Stimulated activated CD8-positive, alpha-beta memory T cell treated with anti-CD3 and anti-CD28 coated beads, Interleukin-12 subunit alpha, Interleukin-12 subunit beta, amount 100 ng/mL, for 24 hours (primary cell): ENCODE measurements around the gene FAN1.

Experiments used
- DNase-seq: peaks from one replicate; pipeline ENCODE4 v3.0.0-alpha.2; 2020; ENCODE audit errors: extremely low read depth

FAN1 gene

DNA sequence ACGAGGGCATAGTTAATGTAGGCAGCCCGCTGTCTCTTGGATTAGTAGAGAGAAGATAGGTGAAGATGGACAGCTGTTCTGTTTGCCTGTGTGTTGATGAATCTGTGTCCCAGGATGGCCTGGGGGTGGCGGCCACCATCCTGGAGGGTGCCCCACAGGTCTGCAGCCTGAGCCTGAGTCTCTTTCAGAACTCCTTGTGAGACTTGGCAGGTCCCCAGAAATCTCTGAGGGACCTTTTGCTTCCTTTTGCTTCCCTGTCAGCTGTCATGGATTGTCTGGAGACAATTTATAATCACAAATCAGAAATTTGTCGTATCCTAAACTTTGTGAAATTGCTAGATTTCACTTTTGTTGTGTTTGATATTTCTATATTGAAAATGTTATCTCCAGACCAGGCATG, 17.4 kb downstream of the FAN1 start:
- no peak for DNase-seq

DNA sequence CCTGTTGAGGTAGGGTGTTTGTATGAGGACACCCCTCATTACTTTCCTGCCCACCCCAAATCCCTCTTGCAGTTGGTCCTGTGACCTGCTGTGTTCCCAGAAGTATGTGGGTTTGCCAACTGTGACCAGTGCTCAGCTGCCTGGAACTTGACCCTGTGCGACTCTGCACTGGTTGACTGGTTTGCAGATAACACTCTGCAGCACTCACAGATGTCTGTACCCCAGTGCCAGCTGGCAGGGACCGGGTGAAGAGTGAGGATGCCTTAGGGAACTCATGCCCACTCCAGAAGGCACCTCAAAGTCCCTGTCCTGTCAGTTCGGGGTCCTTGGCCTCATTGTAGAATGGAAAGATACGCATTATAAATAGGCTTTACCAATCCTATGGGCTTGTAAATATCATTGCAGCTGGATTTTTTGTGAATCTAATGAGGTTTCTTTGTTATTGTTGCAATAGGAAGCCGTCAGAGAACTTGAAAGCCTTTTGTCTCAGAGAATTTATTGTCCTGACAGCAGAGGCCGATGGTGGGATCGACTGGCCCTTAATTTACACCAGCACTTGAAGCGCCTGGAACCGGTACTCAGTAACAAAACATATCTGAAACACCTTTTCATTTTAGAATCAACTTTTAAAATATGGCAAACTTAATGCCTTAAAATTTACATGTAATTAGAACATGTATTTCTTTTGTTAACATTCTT, 18.2 kb downstream of the FAN1 start:
- no peak for DNase-seq

DNA sequence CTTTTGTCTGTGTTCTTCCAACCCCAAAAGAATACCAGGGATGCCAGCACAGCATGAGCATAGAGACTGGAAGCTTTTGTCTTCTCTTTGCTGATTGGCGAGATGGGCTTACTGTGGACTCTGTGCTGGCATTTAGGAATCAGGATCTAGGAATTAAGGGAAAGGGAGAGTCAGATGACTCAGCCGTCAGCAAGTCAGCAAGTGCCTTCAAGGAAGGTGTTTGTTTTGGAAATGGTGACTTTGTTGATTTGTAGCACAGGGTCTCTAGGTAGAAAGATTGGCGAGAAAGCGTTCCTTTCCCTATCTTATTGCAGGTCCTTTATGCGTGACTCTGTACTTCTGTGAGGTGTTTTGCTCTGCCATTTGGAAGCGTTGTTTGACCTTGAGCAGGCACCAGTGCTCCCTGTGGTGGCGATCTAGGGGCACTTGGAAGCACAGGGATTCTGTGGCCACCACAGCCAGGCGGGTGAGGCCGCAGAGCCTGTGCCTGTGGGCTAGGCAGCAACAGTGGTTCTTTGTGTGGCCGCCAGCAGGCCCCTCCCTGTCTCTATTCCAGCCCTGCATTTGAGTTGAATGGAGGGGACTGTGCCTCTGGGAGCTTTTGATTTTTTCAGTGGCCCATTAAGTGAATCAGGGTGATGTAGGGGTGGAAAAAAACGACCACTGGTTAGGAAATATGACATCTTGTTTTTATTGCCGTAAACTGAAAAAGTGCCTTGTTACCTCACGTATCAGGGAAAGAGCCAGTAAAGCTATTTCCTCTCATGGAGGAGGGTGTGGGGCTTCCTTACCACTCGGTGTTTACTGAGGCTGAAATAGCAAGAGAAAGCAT, 19.0 kb downstream of the FAN1 start:
- DNase-seq, result no peak

DNA sequence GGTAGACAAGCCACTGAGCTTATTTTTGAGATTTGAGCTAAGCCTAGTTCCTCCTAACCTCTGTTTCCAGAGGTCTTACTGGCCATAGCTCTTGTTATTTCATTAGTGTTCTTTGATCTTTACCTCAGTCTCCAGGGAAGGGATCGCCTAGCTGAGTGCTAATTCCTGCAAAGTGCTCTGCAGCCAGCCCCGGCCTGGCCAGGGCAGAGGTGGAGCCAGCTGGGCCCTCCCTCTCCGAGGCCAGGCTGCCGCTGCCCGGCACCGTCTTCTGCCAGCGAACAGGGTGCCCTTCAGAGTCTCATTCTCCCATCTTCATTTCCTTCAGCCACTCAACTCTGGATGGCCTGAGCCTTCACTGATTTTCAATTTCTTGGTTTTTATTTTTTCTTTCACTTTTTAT, 19.7 kb downstream of the FAN1 start:
- DNase-seq, result no peak

DNA sequence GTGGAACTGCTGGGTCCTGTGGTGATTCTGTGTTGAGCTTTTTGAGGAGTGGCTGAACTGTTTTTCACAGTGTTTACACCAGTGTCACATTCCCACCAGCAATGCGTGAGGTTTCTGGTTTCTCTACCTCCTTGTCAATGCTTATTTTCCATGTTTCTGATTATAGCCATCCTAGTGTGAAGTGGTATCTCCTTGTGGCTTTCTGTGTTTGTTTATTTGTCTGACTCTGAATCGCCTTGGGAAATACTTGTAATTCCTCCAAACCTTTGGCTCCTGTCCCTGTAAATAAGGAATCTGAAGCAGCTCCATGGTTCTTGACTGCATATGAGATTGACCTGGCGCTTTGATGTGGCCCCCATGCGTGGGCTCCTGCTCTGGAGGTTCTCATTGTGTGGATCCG, 20.6 kb downstream of the FAN1 start:
- DNase-seq, result no peak

DNA sequence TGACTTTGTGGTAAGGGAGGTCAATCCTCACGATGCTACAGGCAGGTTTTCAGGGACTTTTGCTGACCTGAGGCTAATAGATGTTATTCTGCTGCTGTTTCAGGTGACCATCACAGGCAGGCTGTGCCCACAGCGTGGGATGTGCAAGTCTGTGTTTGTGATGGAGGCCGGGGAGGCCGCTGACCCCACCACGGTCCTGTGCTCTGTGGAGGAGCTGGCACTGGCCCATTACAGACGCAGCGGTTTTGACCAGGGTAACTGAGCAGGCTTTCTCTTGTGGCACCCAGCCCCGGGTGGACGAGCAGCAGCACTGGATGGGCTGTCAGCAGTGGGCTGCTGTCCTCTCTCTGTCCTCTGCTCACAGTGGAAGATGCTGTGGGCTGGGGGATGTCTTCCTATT, 22.0 kb downstream of the FAN1 start:
- DNase-seq, result no peak

DNA sequence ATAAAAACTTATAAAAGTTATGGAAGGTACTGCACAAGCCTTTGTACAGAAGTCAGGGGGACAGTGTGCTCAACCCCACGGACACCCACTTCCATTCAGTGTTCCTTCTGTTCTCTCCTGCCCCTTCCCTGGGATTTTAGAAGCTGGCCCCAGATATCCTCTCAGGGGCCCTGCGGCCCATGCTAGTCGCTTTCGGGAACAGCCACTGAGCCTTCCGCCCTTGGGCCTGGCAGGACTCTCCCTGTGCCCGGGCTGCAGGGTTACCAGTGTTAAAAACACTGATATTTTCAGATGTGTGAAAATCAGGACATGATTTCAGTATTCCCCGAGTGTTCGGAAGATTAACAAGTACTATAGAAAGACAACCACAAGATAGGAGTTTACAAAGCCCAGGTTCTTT, 22.4 kb downstream of the FAN1 start:
- no peak for DNase-seq

DNA sequence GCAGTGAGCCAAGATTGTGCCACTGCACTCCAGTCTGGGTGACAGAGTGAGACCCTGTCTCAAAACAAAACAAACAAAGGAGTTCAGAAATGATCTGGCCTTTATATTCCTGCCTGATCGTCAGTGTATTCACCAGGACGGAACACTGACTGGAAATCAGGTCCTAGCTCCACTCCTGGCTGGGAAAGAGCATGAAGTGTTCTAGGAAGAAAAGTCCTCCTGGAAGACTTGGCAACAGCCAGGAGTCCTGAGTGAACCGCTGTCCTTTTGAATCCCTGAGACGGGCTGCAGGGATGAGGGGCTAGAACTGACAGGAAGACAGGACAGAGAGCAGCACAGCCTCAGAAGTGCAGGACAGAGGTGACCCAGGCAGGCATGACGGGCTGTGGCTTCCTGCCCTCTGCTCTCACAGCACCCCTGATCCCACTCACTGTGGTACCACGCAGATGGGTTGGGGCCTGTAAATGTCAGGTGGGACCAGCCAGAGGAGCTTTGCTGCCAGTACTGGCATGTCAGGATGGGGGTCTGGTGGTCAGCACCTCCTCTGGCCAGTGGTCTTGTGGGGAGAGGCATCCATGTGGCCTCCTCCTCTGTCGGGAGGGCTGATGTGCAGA, 23.5 kb downstream of the FAN1 start:
- no peak for DNase-seq

DNA sequence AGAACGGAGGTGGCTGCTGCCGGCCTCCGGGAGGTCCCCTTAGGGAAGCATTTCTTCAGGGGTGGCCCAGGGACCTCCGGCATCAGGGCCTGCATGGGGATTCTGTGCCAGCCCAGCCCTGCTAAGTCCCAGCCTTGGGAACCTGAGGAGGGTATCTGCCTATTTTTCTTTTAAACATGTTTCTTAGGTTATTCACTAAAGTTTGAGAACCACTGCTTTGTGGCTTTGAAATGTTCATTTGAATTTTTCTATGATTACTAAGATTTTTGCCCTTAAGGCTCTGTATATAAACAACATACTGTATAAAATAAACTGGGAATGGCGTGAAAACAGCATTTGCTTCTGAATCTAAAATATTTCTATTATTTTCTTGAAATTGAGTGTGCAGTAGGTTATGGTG, 24.4 kb downstream of the FAN1 start:
- DNase-seq, result no peak

DNA sequence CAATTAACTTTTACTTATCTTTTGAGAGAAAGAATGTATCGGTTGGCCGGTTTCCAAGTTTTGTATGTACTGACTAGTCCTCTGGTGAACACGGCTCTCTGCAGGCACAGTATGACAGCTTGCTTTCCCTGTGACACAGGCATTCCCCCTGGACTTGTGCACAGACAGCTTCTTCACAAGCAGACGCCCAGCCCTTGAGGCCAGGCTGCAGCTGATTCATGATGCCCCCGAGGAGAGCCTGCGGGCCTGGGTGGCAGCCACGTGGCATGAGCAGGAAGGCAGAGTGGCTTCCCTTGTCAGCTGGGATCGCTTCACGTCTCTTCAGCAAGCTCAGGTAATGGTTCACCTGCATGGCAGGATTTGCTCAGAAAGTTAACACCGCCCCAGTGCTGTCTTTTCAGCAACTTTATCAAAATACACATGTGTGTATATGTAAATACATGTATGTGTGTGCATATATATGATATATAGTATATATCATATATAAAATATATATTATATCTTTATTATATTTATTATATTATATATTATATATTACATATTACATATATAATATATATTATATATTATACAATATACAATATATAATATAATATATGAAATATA, 25.5 kb downstream of the FAN1 start:
- DNase-seq, result no peak

DNA sequence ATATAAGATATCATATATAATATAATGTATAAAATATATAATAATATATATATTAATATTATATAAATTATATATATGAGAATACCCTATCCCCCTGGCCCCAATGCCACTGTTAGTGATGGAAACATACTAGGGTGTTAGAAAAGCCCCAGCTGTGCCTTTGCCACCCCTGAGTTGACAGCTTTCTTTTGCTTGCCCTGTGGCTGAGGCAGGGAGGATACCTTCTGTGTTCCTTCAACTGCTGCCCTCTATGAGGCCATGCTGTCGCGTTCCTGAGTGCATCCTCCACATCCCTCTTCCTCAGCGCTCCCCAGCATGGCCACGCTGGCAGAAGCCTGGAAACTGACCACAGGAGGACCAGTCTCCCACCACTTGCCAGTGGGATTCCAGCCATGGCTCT, 26.3 kb downstream of the FAN1 start:
- no peak for DNase-seq

DNA sequence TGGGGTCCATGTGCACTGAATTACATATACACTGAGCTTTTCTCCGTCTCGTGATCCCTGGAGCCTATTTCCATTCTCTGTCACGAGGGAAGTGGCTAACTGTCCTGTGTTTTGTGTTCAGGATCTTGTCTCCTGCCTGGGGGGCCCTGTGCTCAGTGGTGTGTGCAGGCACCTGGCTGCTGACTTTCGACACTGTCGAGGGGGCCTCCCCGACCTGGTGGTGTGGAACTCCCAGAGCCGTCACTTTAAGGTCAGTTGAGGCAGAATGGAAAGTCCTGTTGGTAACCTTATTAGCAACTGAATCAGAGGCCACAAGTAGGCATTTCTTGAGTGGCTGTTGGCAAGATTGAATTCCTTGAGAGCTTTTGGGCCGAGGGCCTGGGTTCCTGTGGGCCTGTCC, 26.7 kb downstream of the FAN1 start:
- DNase-seq, result no peak

DNA sequence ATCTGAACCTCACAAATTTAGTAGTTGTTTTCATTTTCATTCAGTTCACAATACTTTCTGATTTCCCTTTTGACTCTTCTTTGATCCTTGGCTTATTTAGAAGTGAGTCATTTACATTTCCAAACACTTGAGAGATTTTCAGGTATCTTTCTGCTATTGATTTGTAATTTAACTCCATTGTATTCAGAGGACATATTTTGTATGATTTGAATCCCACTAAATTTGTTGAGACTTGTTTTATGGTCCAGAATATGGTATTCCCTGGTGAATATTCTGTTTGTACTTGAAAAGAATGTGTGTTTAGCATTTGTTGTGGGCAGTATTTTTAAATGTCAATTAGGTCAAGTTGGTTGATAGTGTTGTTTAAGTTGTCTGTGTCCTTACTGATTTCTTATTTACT, 29.6 kb downstream of the FAN1 start:
- DNase-seq, result no peak

DNA sequence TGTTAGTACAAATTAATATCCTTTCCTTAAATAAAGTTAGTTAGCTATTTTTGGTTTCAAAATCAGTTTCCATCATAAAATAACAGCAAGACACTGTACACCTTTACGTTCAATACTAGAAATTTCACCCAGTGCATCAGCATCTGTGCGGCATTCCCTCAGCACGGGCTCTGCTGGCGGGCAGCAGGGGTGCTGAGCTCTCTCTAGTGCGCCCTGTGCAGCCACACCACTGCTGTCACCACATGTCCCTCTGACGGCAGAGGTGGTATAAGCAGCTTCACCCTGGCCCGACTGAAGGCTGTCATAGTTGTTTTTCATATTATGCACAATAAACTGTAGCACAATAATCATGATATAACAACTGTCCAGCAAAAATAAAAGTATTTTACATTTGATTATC, 35.4 kb downstream of the FAN1 start:
- no peak for DNase-seq

DNA sequence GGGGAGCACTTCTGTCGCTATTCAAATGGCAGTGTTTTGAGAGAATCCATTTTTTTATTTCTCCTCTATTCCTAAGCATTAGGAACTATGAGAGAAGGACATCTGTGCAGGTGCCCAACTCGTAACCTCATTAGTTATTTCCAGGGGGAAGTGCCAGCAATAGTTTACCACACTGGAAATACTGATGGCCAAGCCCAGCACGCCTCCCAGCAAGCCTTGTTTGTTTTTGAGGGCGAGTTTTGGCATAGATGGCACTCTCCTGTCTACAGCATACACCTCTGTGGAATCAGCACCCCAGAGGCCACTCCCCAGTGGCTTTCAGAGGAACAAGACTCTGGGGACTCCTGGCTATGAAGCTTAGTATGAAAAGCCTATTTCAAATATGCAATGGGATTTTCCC, 36.6 kb downstream of the FAN1 start:
- DNase-seq, result no peak

DNA sequence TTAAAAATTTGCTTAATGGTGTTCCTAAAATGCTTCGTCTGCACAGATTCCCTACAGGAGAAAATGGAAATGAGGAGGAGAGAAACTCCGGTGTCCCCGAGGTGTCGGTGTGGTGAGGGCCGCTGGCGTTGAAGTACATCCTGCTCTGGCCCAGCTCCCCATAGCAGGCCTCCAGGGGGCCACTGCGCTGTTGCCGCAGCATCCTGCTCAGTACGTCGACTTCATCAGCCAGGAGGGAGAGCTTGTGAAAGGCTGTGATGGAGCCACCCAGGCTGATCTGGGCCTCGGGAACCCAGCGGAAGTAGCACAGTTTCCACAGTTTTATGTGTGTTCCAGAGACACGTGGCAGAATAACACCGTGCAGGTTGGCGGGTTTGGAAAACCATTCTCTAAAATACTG, 37.8 kb downstream of the FAN1 start:
- no peak for DNase-seq

DNA sequence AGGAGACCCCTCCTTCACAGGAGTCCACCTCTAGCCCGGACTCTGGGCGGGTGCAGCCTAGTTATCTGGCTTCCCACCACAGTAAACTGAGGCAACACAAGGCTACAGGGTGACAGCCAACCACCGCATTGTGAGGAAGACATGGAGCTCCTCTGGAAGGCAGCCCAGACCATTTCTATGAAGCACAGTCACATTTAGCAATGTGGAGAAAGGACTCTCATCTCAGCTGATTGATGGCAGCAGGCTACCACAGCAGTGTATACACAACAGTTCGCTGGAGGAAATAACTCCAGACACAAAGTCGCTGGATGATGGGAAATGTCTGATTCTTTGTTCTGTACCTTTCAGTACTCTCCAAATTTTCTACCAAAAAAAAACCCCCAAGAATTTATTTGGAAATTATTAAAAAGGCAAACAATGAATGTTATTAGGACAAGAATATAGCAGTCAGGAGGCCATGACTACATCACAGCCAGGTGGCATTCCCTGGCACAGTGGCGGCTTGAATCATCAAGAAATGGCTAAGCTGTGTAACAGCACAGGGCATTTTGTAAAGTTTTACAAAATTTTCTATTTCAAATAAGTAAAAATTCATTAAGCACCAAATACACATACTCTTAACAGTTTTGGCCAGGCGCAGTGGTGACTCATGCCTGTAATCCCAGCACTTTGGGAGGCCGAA, 40.1 kb downstream of the FAN1 start:
- DNase-seq, result no peak

DNA sequence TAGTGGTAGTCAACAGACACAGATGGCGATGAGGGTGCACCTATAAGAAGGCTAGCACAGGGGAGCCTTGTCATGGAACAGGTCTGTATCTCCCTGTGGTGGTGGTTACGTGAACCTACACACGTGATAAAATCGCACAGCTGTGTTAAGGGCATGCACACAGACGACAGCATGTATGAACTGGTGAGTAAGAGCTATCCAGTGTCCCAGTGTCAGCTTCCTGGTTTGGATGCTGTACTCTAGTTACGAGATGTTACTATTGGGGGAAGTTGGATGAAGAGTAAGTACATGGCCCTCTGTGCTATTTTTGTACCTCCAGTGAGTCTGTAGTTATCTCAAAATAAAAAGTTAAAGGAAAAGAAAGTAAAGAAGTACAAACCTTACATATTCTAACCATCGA, 49.5 kb downstream of the FAN1 start:
- no peak for DNase-seq

DNA sequence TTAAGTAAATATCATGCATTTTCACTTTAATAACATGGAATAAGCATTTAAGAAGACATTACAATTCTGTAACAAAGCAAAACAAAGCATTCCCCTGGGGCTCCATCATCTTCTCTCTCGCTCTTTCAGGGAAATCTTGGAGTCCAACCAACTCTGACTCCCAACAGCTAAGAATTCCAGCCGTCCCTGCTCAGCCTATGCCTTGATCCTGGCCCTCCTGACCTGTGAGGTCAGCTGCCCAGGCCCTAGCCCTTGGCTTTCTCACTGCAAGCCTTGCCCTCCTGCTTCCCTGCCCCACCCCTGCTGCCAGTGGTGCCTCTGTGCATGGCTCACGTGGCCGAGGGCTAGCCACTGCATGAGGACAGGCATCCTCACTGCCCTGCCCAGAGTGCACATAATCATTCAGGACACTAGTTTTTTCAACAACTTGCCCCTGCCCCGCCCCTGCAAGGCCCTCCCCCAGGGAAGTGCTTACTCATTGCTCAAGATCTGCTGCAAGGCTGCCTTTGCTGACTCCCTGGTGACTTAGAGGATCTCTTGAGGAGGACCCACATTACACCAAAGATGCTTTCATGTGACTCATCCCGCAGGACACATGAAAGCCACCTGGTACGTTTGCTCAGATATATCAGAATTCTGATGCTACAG, 50.1 kb downstream of the FAN1 start:
- DNase-seq, result no peak

DNA sequence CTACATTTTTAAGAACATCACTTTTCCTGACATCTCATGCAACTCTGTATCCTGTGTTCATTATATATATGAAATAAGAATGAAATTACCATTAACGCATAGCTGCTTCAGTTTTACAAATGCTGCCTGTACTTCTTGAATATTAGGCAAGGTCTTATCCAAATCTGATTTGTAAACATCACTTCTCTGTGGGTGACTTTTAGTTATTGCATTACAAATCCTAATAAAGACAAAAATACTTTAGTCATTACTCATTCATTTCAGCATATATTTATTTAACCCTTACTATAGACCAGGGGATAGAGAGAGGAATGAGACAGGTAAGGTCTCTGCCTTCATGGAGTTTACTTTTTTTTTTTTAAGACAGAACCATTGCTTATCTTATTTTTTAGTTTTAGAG, 51.0 kb downstream of the FAN1 start:
- DNase-seq, result no peak

DNA sequence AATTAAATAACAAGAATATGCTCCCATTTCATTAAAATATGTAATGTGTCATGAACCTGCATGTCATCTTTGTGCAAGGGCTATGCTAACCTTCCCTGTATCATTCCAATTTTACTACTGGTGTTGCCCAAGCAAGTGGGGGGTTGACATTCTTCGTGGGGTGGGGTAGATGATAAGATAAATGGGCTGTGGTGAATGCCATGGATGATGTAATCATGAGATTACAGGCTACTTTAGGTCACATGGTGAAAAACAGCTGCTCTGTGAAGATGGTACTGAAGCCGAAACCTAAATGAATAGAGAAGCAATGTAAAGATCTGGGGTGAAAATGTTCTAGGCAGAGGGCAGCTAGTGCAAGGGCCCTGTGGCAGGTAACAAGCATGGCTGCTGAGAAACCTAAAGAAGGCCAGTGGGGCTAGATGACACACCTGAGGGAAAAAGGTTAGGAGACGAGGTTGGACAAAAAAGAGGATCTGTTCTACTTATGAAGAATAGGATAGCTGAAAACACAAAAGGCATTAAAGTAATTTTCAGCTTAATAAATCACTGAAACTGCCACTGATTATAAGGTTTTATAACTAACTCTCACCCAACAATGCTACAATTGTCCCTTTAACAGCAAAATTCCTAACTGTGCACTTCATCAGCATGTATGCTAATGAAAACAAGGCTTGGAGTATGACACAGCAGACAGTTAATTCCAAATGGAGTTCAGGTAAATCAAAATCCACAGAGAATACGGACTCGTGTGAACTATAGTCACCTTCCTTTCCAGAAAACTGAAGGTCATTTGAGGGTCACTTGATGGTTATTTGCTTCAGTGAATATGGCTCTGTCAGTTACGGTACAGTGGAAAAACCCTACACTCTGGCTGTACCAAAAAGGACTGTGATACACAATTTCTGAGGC, 52.8 kb downstream of the FAN1 start:
- DNase-seq, result no peak
